BJ (cell line): Measurements from ENCODE around the gene ZNF385B. TPM values are rescaled to one million over a fixed set of nuclear protein-coding genes. Genes with fewer than 3 reads are reported as not detected.
"Not testable (repeated sequence)": the region's sequence is repeated elsewhere in the genome, so short reads cannot be mapped to it uniquely, and the experiment has no call there.

Experiments used
- CTCF ChIA-PET: fragments of 350-600 bp; formaldehyde crosslinking; extraction: SDS; loops from one replicate; lab custom pipeline; 2021; ENCODE audit warnings: antibody characterized with exemption, inconsistent platforms; lab: Yijun Ruan, JAX
- POLR2A ChIA-PET: fragments of 300-600 bp; sonication (Branson Sonifier 250); formaldehyde crosslinking; extraction: SDS; loops from one replicate; lab custom pipeline; 2021; ENCODE audit warnings: antibody characterized with exemption; lab: Charles Lee
- DNase-seq: peaks from one replicate; pipeline ENCODE4 v3.0.0-alpha.2; 2011; ENCODE audit warnings: low read depth
- H3K27me3 ChIP-seq: 2 replicates; pipeline ENCODE4 v1.6.0; 2011; ENCODE audit warnings: low read length; ENCODE audit not compliant: control insufficient read depth, insufficient read depth
- H3K36me3 ChIP-seq: 2 replicates; pipeline ENCODE4 v1.5.1; 2011; ENCODE audit warnings: low read length; ENCODE audit not compliant: control insufficient read depth, insufficient read depth
- H3K4me3 ChIP-seq: 2 replicates; pipeline ENCODE4 v1.5.1; 2011; ENCODE audit warnings: low read depth, mild to moderate bottlenecking, control low read depth, low read length
- polyA plus RNA-seq: library from polyadenylated mRNA; depleted of rRNA; stranded (reverse); fragments of >200 nt; gene quantifications from 2 replicates; pipeline ENCODE4 v1.2.3, GENCODE V29; 2011
- TF ChIP-seq, protein P1 (sequence below): IDR thresholded peaks from 2 replicates; pipeline ENCODE4 v1.5.1; 2011; ENCODE audit warnings: low read depth, mild to moderate bottlenecking, control low read depth, inconsistent platforms, low read length, moderate library complexity; ENCODE audit not compliant: insufficient read depth

ZNF385B gene
- polyA plus RNA-seq, 1 experiment: 0.22 TPM

DNA sequence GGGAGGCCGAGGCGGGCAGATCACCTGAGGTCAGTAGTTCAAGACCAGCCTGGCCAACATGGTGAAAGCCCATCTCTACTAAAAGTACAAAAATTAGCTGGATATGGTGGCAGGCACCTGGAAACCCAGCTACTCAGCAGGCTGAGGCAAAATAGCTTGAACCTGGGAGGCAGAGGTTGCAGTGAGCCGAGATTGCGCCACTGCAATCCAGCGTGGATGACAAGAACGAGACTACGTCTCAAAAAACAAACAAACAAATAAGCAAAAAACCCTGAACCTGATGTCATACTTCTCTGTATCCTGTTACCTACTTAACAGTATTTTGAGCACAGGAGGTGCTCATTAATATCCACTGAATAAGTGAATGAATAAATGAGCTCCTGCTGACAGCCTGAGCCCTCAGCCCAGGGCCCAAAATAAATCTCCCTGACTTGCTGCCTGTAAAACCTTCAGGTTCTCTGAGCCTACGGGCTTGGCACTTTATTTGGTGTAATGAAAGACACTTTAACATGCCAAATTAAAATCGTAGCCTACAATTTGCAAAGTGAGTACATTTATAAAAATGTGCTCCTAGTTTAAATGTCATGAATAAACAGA lies 215.1 kb downstream of the ZNF385B start:
- no peak overlapping the region for H3K4me3 ChIP-seq
- no peaks in the 10 kb centered on the region for H3K36me3 ChIP-seq
- ChIA-PET POLR2A (no interaction called here), CTCF (interaction anchor here (1.5 kb wide), 1 partner anchor 9 kb away, joined by 7 read pairs; no protein-coding TSS in a partner anchor)
- TF ChIP-seq, protein P1, sequence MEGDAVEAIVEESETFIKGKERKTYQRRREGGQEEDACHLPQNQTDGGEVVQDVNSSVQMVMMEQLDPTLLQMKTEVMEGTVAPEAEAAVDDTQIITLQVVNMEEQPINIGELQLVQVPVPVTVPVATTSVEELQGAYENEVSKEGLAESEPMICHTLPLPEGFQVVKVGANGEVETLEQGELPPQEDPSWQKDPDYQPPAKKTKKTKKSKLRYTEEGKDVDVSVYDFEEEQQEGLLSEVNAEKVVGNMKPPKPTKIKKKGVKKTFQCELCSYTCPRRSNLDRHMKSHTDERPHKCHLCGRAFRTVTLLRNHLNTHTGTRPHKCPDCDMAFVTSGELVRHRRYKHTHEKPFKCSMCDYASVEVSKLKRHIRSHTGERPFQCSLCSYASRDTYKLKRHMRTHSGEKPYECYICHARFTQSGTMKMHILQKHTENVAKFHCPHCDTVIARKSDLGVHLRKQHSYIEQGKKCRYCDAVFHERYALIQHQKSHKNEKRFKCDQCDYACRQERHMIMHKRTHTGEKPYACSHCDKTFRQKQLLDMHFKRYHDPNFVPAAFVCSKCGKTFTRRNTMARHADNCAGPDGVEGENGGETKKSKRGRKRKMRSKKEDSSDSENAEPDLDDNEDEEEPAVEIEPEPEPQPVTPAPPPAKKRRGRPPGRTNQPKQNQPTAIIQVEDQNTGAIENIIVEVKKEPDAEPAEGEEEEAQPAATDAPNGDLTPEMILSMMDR: no peak
- H3K27me3 ChIP-seq: no peaks in the 10 kb centered on the region
- DNase-seq: no peak

- no peaks in the 10 kb centered on the region for H3K36me3 ChIP-seq
- DNase-seq: no peak
- no peak overlapping the region for H3K4me3 ChIP-seq
- TF ChIP-seq, protein P1: no peak
- ChIA-PET POLR2A (no interaction called here), CTCF (no interaction called here)
- no peaks in the 10 kb centered on the region for H3K27me3 ChIP-seq
Measured at GRCh38 chr2:179645047-179645446, 216.4 kb downstream of the ZNF385B start.

DNA sequence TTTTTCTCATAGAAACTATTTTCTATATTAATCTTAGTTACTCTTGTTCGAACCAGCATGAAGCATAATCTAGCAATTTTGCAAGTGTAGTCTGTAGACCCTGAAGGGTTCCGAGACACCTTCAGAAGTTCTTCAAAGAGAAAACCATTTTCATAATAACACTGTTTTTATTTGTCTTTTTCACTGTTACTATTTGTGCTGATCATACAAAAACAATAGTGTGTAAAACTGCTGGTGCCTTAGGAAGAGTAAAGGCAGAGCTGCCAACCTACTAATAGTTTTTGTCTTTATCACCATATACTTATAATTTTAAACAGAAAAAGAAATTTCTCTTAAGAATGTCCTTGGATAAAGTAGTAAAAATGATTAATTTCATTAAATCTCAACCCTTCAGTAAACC lies 218.9 kb downstream of the ZNF385B start:
- Histone ChIP-seq H3K27me3 (no peaks in the 10 kb centered on the region), H3K36me3 (no peaks in the 10 kb centered on the region), H3K4me3 (no peak overlapping the region)
- ChIA-PET CTCF (interaction anchor here (2.2 kb wide), 1 partner anchor 21 kb away, joined by 5 read pairs; no protein-coding TSS in a partner anchor), POLR2A (no interaction called here)
- DNase-seq: no peak
- TF ChIP-seq, protein P1: no peak

DNA sequence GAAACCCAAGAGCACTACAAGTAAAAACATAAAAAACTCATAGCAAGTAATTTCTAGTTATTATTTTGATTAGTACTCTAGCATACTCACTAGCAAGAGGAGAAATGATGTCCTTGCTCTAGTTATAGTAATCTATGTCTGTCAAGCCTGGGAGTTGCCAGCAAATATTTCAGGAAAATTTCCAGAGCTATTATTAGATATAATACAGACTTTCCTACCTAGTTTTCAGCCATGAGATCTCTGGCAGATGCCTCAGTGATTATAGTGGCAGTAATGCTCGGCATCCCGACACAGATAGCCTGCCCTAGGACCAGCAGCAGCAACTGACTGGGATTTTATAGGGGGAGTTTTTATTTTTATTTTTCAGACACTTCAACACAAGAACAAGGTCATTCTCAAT lies 224.4 kb downstream of the ZNF385B start:
- no peak for DNase-seq
- H3K36me3 ChIP-seq: no peaks in the 10 kb centered on the region
- H3K27me3 ChIP-seq: no peaks in the 10 kb centered on the region
- ChIA-PET CTCF (interaction anchor here (1.1 to 1.6 kb wide), 2 partner anchors 9 to 10 kb away, joined by 3 to 7 read pairs; no protein-coding TSS in a partner anchor), POLR2A (no interaction called here)
- H3K4me3 ChIP-seq: no peak overlapping the region
- TF ChIP-seq, protein P1: no peak

- TF ChIP-seq, protein P1: no peak
- Histone ChIP-seq H3K27me3 (no peaks in the 10 kb centered on the region), H3K36me3 (no peaks in the 10 kb centered on the region), H3K4me3 (no peak overlapping the region)
- no peak for DNase-seq
- ChIA-PET POLR2A (no interaction called here), CTCF (interaction anchor here (0.9 to 1.6 kb wide), 3 partner anchors 9 to 159 kb away, joined by 3 to 7 read pairs (median 3); no protein-coding TSS in a partner anchor)
Measured at GRCh38 chr2:179636100-179636980, 225.1 kb downstream of the ZNF385B start.

DNA sequence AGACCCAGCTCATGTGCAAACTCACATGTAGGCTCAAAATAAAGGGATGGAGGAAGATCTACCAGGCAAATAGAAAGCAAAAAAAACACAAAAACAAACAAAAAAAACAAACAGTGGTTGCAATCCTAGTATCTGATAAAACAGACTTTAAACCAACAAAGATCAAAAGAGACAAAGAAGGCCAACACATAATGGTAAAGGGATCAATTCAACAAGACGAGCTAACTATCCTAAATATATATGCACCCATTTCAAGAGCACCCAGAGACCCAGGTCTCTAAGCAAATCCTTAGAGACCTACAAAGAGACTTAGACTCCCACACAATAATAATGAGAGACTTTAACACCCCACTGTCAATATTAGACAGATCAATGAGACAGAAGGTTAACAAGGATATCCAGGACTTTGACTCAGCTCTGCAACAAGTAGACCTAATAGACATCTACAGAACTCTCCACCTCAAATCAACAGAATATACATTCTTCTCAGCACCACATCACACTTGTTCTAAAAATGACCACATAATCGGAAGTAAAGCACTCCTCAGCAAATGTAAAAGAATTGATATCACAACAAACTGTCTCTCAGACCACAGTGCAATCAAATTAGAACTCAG lies 229.5 kb downstream of the ZNF385B start:
- H3K36me3 ChIP-seq, H3K4me3 ChIP-seq, DNase-seq, CTCF ChIA-PET, H3K27me3 ChIP-seq, POLR2A ChIA-PET: not testable (repeated sequence)

DNA sequence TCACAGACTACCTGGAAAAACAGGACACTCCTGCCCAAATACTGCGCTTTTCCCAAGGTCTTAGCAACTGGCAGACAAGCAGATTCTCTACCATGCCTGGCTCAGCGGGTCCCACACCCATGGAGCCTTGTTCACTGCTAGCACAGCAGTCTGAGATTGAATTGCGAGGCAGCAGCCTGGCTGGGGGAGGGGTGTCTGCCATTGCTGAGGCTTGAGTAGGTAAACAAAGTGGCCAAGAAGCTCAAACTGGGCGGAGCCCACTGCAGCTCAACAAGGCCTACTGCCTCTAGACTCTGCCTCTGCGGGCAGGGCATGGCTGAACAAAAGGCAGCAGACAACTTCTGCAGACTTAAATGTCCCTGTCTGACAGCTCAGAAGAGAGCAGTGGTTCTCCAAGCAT lies 231.6 kb downstream of the ZNF385B start:
- H3K27me3 ChIP-seq, H3K36me3 ChIP-seq, H3K4me3 ChIP-seq, POLR2A ChIA-PET, DNase-seq: not testable (repeated sequence)
- CTCF ChIA-PET: interaction anchor here (1.6 kb wide), 1 partner anchor 11 kb away, joined by 4 read pairs; no protein-coding TSS in a partner anchor
